Stimulated activated naive CD4-positive, alpha-beta T cell (primary cell): ENCODE measurements around the gene DHX9.

Experiments
- DNase-seq, 6 experiments: peaks; one replicate each; lab custom pipeline; 2025; lab: John Stamatoyannopoulos, UW

The DHX9 gene

DNA sequence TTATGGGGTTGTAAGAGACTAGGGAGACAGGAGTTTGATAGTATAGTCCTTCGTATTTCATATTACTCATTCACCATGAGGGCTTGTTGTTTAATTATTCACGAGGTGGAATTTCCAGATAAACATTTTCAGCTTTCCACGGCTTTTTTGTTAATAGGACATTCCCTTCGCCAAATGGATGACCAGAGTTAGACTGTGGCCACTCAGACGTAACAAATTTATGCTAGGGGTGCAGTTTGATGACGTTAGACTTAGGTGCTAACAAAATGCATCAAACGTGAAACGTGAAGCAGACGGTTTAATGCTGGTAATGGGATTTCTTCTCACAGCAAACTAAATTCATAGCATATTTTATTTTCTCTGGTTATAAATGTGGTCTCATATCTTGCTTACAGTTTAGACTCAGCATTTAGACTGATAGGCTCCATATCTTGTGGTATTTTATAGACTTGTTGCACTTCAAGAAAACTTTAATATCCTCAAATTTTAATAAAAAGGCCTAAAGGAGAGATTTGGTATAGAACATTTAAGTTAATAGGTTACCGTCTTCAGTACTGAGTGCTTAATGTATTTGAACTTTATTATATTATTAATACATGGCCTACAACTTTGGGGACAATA, 2.3 kb downstream of the DHX9 start:
- no peak for DNase-seq

DNA sequence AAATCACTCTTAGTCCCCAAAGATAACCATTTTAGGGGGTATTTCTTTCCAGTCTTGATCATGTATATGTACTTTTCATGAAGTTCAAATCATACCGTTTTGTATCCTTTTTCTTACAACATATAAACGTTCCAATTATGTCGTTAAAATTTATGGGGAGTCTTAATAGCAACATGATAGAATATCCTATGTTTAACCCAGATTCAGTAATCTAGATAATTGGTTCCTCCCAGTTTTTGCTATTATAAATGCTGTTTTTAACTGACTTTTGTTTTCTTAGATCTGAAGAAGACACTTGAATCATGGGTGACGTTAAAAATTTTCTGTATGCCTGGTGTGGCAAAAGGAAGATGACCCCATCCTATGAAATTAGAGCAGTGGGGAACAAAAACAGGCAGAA, 3.1 kb downstream of the DHX9 start:
- no peak for DNase-seq

DNA sequence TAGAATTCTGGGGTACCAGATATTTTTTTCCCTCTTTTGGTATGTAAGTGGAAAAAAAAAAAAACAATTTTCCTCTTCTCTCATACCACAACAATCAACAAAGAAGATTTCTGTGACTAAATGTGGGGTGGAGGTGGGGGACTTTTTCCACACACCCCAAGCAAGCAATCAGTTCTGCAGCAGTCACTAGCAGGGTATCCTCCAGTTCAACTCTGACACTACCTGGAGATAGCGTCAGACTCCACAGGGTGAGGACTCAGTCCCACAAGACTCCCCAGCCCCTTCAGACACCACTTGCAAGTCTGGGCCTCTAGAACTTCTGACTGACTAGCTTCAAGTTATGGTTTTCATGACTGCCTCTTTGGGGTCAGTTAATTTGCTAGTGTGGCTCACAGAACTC, 6.2 kb downstream of the DHX9 start:
- peak in 1 of 6 experiments; percentile 4 for DNase-seq

DNA sequence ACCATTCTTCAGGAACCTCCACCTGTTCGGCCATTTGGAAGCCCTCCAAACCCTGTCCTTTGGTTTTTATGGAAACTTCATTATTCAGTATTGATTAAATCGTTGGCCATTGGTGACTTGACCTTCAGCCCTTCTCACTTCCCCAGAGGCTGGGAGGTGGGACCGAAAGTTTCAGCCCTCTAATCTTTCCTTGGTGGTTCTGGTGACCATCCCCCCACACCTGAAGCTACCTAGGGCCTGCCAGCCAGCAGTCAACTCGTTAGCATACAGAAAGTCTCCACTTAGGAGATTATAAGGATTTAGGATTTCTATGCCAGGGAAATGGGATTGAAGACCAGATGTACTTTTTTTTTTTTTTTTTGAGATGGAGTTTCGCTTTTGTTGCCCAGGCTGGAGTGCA, 6.7 kb downstream of the DHX9 start:
- DNase-seq: no peak

DNA sequence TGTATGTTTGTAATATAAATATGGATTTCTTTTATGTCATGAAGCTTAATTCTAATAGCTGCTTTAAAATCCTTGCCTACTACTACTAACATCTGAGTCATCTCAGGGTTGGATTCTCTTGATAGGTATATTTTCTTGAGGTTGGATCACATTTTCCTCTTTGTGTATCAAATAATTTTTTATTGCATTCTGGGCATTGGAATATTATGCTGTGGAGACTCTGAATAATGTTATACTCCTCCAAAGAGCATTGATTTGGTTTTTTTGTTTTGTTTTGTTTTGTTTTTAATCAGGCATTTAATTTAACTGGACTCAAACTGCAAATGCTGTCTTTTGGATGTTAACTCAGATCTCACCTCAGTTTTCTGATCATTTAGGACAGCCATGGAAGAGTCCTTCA, 8.0 kb downstream of the DHX9 start:
- DNase-seq: no peak

DNA sequence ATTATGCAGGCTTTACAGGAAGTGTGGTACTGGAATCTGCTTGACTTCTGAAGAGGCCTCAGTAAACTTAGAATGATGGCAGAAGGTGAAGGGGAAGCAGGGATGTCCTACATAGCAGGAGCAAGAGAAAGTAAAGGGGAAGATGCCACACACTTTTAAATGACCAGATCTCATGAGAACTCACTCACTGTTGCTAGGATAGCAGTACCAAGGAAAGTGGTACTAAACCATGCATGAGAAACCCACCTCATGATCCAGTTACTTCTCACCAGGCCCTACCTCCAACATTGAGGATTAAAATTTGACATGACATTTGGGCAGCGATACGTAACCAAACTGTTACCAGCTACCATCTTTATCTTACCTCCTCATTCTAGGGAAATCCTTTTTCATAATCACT, 9.6 kb downstream of the DHX9 start:
- DNase-seq: no peak

DNA sequence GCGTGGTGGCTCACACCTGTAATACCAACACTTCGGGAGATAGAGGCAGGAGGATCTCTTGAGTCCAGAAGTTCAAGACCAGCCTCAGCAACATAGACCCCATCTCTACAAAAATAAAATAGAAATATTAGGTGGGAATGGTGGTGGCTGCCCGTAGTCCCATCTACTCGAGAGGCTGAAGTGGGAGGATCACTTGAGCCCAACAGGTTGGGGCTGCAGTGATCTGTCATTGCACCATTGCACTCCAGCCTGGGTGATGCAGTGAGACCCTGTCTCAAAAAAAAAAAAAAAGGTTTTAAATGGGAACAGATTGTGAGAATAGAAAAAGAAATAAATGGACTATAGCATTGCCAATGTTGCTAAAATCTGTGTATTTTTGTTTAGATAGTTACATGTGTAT, 11.2 kb downstream of the DHX9 start:
- DNase-seq: no peak

DNA sequence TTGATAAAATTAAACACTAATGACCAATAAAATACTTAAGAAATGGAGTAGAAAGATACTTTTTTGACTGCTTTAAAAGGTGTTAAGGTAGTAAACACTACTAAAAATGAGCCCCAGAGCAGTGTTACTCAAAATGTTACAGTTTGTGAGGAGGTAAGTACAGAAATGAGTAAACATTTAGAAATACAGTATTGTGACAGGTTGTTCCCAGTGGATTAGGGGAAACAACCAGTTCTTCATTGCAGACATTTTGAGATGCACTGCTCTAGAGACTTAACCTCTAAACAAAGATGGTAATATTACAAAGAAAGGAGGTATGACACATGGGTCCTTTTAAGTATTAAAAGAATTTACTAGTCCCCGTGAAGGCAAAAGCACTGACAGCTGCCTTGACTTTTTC, 12.7 kb downstream of the DHX9 start:
- no peak for DNase-seq

DNA sequence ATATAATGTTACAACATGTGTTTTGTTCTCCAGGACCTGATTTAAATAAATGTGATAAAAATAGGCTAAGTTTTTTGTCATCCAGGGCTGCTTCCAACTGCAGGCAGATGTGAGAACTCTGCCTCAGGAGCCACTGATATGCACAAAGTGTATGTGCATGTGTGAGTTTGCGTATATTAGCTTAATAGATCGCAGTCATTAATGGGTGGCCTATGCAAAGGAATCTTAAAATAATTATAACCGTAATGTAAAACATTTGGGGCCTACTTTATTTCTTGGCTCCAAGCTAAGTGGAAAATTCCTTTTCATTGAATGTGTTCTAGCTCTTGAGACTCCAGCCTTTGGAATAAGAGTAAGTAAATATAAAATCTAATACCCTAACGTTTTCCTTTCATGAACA, 16.8 kb downstream of the DHX9 start:
- no peak for DNase-seq

DNA sequence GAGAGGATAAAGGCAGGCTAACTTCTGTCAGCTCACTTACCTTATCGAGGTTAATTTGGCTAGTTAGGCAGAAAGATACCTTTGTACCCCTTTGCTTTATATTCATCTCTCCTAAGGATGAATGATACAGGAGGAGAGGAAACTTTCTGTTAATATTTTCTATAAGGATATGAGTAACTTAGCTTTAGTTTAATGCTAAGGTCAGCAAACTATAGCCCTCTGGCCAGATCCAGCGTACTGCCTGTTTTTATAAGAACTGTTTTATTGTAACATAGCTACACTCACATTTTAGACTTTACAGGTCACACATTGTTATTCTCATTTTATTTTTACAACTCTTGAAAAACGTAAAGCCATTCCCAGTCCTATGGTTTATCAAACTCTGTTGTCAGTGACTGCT, 18.1 kb downstream of the DHX9 start:
- no peak for DNase-seq

DNA sequence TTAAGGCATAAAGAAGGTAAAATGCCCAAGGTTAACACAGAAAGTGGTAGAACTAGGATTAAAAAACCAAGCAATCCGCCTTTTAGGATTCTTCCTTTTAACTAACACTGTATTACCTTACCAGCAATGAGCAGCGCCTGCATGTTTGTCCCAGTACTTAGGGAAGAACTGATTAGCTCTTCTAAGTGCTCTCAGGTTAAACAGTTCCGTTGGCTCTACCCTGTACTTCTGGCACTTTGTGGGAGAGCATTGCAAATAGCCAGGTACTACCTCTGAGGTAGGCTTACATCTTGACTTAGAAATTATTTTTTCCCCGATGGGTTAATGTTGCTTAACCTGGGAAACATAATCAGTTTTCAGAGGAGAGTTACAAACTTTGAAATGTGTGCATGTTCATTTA, 21.5 kb downstream of the DHX9 start:
- no peak for DNase-seq

DNA sequence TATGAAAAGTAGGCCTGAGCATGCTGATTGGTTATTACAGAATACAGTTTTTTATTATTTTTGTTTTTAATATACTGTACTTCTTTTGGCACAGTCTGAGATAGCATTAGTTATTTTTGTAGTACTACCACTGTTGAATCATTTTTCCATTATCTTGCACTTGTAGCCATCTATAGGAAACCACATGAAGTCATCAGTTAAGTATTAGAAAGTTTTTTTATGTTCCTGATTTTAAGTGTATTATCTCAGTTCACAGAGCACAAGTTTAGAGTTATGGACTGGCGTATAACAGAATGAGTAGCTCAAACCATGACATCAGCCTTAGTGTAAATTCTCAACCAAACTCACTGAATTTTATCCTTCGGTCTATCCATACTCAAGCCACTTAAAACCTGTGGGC, 22.8 kb downstream of the DHX9 start:
- no peak for DNase-seq

DNA sequence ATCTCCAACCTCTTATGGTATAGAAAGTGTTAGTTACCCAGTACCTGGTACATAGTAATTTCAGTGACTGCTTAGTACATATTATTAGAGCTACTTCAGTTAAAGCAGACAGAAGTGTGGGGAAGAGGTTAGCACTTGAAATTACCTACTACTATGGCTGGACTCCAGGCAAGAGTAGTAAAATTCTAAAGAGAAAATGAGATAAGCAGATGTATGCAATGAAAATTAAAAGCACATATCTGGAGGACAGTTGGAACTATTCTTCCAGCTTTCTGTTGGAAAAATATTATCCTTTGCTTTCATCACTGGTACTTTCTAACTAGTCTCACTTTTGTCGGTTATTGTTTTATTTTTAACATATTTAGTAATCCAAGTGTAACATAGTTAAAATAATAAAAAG, 23.7 kb downstream of the DHX9 start:
- no peak for DNase-seq

DNA sequence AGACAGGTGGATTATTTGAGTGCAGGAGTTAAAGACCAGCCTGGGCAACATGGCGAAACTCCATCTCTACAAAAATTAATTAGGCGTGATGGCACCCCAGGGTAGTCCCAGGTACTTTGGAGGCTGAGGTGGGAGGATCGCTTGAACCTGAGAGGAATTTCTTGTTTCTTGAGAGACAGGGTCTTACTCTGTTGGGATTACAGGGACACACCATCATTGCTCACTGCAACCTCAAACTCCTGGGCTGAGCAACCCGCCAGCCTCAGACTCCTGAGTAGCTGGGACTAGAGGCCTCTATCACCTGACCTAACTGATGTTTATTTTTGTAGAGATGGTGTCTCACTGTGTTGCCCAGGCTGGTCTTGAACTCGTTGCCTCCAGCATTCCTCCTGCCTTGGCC, 24.8 kb downstream of the DHX9 start:
- DNase-seq: no peak

DNA sequence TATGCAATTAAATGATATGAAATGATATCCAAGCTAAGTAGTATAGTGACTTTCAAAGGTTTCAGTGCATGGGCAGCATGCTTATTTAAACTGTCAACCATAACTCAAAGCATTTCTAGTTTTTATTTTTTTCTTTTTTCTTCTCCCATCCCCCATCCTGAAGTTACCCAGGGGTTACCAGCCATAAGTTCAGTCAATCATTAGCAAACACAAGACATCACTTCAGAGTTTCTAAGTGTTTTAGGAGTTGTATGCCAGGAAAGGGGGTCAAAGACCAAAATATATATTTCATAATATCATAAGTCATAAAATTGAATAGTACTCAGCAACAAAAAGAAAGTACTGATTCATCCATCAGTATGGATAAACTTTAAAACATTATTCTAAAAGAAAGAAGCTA, 28.7 kb downstream of the DHX9 start:
- no peak for DNase-seq

DNA sequence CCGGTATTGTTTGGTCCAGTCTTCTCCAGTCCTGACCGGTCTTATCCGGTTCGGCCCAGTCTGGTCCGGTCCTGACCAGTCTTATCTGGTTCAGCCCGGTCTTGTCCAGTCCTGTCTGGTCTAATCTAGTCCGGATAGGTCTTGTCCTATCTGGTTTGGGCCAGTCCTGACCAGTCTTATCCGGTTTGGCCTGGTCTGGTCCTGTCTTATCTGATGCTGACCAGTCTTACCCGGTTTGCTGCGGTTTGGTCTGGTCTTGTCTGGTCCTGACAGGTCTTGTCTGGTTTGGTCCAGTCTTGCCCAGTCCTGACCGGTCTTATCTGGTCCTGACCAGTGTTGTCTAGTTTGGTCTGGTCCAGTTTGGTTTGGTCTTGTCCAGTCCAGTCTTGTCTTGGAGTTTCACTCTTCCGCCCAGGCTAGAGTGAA, 30.1 kb downstream of the DHX9 start:
- peak in 3 of 6 experiments; percentile 16 to 32 (median 16) for DNase-seq

DNA sequence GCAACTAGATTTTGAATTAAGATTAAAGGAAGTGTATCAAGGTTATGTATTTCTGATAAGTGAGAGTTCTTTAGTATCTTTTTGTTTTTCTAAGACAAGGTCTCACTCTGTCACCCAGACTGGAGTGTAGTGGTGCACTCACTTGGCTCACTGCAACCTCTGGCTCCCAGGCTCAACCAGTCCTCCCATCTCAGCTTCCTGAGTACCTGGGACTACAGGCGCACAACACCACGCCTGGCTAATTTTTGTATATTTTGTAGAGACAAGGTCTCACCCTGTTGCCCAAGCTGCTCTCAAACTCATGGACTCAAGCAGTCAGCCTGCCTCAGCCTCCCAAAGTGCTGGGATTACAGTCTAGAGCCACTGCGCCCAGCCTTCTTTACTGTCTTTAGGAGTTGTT, 33.7 kb downstream of the DHX9 start:
- DNase-seq: no peak

DNA sequence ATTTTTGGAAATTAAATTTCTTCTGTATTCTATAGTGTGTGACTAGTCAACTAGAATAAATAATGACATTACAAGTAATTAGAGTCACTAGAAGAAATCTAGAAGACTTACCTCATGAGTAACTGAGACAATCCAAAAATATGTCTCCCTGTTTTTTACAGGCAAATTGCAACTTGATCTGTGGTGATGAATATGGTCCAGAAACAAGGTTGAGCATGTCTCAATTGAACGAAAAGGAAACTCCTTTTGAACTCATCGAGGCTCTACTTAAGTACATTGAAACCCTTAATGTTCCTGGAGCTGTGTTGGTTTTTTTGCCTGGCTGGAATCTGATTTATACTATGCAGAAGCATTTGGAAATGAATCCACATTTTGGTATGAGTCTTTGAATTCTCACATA, 36.7 kb downstream of the DHX9 start:
- DNase-seq: no peak

DNA sequence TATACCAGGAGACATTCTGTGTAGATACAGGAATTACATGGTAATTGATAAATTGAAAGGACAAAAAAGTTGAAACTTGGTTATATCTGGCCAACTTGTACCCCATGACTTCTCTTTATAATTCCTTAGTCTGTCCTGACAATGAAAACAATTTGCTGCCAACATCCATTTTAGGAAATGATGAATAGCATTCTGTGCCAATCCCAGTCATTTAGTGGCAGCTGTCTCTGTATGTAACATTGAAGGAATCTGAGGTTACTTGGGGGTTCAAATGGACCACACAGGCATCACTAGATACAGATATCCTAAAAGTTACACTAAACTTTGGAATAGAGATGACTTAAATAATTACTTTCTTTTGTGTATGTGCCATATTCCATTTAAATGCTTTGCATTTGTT, 38.2 kb downstream of the DHX9 start:
- DNase-seq: no peak

DNA sequence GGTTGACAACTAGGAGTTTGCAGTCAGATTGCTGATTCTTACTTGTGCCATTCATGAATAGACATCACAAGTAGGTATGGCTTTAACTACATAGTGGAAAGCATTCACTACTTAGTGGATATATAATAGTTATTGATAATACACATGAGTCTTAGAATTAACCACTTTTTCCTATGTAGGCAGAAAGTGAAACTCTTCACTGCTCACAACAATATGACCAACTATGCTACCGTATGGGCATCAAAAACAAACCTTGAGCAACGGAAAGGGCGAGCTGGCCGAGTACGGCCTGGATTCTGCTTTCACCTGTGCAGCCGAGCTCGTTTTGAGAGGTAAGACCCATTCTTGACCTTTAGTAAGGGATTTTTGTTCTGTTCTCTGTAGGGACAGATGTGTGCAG, 38.7 kb downstream of the DHX9 start:
- DNase-seq: no peak

DNA sequence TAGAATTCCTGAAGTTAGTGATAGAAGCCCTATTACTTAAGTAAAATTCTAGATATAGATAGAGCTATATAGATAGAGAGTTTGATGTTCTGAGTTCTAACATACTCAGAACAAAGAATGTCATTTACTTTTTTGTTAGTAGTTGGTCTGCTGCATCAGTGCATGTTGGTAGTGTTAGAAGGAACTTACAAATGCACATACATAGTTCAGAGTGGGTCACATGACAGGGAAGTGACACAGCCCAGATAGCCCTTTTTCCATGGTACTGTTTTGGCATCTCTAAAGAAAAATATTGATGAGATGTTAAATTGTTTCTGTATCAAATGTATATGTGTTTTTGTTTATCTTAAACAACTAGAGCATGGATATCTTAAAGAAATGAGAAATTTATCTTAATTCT, 45.7 kb downstream of the DHX9 start:
- no peak for DNase-seq

DNA sequence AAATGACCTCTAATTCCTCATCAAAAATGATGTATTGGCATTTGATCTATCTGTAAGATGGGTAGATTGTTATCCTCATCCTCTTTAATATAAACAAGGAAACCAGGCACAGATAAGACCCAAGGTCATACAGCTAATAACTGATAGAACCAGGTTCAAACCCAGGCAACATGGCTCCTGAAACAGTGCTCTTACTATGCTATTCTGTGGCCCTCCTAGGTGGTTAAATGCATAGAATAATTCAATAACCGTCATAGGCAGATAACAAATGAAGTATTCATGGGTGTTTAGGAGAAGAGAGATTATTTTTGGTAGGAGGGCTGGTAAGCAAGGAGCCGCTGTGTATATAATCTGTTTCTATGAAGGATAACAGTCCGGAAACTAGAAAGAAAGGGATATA, 46.4 kb downstream of the DHX9 start:
- no peak for DNase-seq

DNA sequence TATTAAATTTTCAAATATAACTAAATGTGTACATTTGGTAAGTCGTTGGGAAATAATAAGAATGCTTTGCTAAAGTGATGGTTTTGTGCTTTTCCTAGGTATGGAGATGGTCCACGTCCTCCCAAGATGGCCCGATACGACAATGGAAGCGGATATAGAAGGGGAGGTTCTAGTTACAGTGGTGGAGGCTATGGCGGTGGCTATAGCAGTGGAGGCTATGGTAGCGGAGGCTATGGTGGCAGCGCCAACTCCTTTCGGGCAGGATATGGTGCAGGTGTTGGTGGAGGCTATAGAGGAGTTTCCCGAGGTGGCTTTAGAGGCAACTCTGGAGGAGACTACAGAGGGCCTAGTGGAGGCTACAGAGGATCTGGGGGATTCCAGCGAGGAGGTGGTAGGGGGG, 47.8 kb downstream of the DHX9 start:
- DNase-seq: no peak

DNA sequence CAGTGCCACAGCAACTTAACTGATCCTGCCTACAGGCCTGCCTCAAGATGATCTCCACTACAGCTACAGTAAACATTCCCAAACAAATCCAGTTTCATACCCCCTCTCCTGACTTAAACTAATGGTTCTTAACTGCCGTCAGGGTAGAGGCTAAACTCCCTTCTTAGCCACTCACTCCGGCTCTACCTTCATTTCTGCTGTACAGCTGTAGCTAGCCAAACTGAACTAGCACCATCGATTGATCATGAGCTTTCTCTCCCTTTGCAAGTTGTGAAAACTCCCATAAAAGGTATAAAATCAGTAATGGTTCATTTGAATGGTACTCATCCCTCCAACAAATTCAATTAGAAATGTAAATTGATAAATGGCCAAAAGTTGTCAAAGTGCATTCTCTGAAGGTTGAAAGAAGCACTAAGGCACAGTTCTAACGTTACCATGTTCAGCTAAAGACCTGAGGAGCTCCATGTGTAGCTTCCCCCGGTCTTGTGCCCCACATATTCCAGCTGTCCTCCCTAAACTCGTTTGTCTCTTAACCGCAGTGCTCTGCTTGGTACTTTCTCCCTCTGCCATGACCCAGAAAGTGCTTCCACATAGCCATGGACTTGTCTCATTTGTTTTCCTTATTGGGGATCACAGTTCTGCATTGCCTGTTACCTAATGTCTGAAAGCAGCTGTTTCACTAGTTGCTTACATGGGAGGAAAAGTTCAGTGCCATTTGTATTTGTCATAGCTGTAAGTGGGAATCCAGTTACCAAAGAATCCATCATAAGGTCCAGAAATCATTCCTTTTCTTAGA, 49.8 kb downstream of the DHX9 start:
- no peak for DNase-seq
